ENCODE data around the gene KCTD18.

DNA sequence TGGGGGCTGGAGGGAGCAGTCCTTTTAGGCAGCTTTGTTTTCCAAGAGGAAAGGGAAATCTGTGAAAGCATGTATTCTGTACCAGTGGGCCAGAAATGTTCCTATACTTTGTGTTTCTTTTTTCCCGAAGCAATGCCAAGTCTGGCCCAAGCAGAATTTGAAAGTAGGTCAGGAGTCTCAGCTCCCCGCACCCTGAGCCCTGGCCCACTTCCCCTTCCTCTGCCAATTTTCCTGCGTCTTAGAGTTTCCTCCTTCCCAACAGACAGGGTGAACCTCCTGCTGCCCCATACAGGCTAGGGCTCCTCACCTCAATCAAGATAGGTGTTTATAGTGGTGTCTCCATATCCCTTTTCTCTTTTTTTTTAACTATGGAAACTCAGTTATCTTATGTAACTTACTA is 65.3 kb downstream of the KCTD18 start:
- TF ChIP-seq, protein P1, sequence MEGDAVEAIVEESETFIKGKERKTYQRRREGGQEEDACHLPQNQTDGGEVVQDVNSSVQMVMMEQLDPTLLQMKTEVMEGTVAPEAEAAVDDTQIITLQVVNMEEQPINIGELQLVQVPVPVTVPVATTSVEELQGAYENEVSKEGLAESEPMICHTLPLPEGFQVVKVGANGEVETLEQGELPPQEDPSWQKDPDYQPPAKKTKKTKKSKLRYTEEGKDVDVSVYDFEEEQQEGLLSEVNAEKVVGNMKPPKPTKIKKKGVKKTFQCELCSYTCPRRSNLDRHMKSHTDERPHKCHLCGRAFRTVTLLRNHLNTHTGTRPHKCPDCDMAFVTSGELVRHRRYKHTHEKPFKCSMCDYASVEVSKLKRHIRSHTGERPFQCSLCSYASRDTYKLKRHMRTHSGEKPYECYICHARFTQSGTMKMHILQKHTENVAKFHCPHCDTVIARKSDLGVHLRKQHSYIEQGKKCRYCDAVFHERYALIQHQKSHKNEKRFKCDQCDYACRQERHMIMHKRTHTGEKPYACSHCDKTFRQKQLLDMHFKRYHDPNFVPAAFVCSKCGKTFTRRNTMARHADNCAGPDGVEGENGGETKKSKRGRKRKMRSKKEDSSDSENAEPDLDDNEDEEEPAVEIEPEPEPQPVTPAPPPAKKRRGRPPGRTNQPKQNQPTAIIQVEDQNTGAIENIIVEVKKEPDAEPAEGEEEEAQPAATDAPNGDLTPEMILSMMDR (IDR thresholded peaks at IDR 0.05), result no peak
- TF ChIP-seq, protein P2, sequence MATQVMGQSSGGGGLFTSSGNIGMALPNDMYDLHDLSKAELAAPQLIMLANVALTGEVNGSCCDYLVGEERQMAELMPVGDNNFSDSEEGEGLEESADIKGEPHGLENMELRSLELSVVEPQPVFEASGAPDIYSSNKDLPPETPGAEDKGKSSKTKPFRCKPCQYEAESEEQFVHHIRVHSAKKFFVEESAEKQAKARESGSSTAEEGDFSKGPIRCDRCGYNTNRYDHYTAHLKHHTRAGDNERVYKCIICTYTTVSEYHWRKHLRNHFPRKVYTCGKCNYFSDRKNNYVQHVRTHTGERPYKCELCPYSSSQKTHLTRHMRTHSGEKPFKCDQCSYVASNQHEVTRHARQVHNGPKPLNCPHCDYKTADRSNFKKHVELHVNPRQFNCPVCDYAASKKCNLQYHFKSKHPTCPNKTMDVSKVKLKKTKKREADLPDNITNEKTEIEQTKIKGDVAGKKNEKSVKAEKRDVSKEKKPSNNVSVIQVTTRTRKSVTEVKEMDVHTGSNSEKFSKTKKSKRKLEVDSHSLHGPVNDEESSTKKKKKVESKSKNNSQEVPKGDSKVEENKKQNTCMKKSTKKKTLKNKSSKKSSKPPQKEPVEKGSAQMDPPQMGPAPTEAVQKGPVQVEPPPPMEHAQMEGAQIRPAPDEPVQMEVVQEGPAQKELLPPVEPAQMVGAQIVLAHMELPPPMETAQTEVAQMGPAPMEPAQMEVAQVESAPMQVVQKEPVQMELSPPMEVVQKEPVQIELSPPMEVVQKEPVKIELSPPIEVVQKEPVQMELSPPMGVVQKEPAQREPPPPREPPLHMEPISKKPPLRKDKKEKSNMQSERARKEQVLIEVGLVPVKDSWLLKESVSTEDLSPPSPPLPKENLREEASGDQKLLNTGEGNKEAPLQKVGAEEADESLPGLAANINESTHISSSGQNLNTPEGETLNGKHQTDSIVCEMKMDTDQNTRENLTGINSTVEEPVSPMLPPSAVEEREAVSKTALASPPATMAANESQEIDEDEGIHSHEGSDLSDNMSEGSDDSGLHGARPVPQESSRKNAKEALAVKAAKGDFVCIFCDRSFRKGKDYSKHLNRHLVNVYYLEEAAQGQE (IDR thresholded peaks at IDR 0.05; ENCODE audit: insufficient read depth in 1 of 2, low read depth in 2 of 2, low read length in 1 of 2), result no peak
- TF ChIP-seq POLR2AphosphoS5 (IDR thresholded peaks at IDR 0.05; ENCODE audit: low read depth, low read length), result no peak

Data from Panc1 (cell line).